ENCODE measurements around the gene TNFRSF17. TPM values are rescaled to one million over a fixed set of nuclear protein-coding genes. Genes with fewer than 3 reads are reported as not detected.
A peak's percentile ranks its signal among the peaks of the same experiment; 100 is the strongest.

TNFRSF17 gene
- total and polyA plus RNA-seq, 9 of the 15 experiments (the other 6 are each of a cell fraction or from before 2014, with no cell fraction given) = not detected

GRCh38 chr16:11956558-11956957 is 8.5 kb upstream of the TNFRSF17 start:
- Histone ChIP-seq H4K20me1 (replicated peaks; ENCODE audit: control insufficient read depth, insufficient read depth, low read length) (no peaks in the 10 kb centered on the region), H3K9me1 (ENCODE audit: control insufficient read depth, insufficient read depth, low read length) (no peaks in the 10 kb centered on the region), H3K4me3 (no peak overlapping the region), H3K4me2 (ENCODE audit: insufficient read depth, low read length) (no peak overlapping the region), H3K27me3 (ENCODE audit: control insufficient read depth in 2 of 2, insufficient read depth in 2 of 2, low read length in 2 of 2) (no peaks in the 10 kb centered on the region), H3K4me1 (replicated peaks in 1 of 2; ENCODE audit: control insufficient read depth in 2 of 2, insufficient read depth in 2 of 2, low read length in 2 of 2) (peaks cover 0 to 7% of the 10 kb centered on the region in 2 experiments; a peak in 2 of 5 replicates), H3K9ac (ENCODE audit: insufficient read depth in 1 of 2, low read depth in 2 of 2, low read length in 2 of 2) (no peak overlapping the region), H3K36me3 (ENCODE audit: control insufficient read depth, insufficient read depth, low read length) (no peaks in the 10 kb centered on the region), H3K79me2 (ENCODE audit: control insufficient read depth, insufficient read depth, low read length) (no peaks in the 10 kb centered on the region), H3K27ac (ENCODE audit: extremely low read depth, low read depth, low read length) (no peak overlapping the region), H2AFZ (ENCODE audit: low read depth, low read length) (no peak overlapping the region), H3K9me3 (replicated peaks; ENCODE audit: control insufficient read depth, insufficient read depth, low read depth, low read length) (no peaks in the 10 kb centered on the region)
- ChIA-PET CTCF (ENCODE audit: low intra/inter-chr PET ratio) (no interaction called here), POLR2A (interaction anchor here (0.6 to 1.7 kb wide), 4 partner anchors 16 to 822 kb away, joined by 3 to 4 read pairs (median 3); partner anchors contain the start of genes GSPT1 and SNX29)
- FAIRE-seq (no peak), DNase-seq (ENCODE audit: extremely low read depth in 1 of 4, low spot score in 3 of 4) (no peak), ATAC-seq (no peak)
- 49% methylated on average over 2 of the region's 2 CpGs for WGBS (ENCODE audit: insufficient coverage, low coverage, missing lambda C conversion rate)
- no TSS peak for BruUV-seq (replicated peaks)
- peak; percentile 11 for TF ChIP-seq PRDM10 (IDR thresholded peaks at IDR 0.05; ENCODE audit: partially characterized antibody)
- no peak for TF ChIP-seq NFE2 (IDR thresholded peaks at IDR 0.05; ENCODE audit: low read depth)
- intact Hi-C loops (cut with micrococcal nuclease) = no loop called here
- in situ Hi-C loops (cut with MboI) = no loop called here

Measured in K562 (cell line).